HepG2 (cell line): ENCODE measurements around the gene KDM3B. TPM values are rescaled to one million over a fixed set of nuclear protein-coding genes. Genes with fewer than 3 reads are reported as not detected.

Source experiments
- ATAD3A ChIP-seq: sonication (generic); formaldehyde crosslinking; IDR thresholded peaks from 2 replicates; pipeline ENCODE4 v1.4.0; 2020; ENCODE audit warnings: missing genetic modification reagents
- JDP2 ChIP-seq: sonication (generic); formaldehyde crosslinking; IDR thresholded peaks from 2 replicates; pipeline ENCODE4 v1.8.1; 2022; ENCODE audit warnings: missing genetic modification reagents, borderline replicate concordance
- POLR2A ChIP-seq, 2 experiments: IDR thresholded peaks; 2 replicates each; pipeline ENCODE4 v1.6.1; 2011; ENCODE audit warnings: low read depth in 2 of 2, low read length in 2 of 2, mild to moderate bottlenecking in 1 of 2, moderate library complexity in 1 of 2; ENCODE audit not compliant: insufficient read depth in 1 of 2
- RFX5 ChIP-seq: IDR thresholded peaks from 2 replicates; pipeline ENCODE4 v1.6.1; 2011; ENCODE audit warnings: low read depth, low read length, improper control_type of control experiment
- SIX1 ChIP-seq: sonication (generic); formaldehyde crosslinking; IDR thresholded peaks from 2 replicates; pipeline ENCODE4 v1.4.0; 2020; ENCODE audit warnings: missing genetic modification reagents, borderline replicate concordance
- SOX5 ChIP-seq: IDR thresholded peaks from 2 replicates; pipeline ENCODE4 v1.6.1; 2016; ENCODE audit warnings: borderline replicate concordance
- XBP1 ChIP-seq: sonication (generic); formaldehyde crosslinking; IDR thresholded peaks from 2 replicates; pipeline ENCODE4 v1.5.0; 2020; ENCODE audit warnings: missing genetic modification reagents
- ZNF121 ChIP-seq: sonication (generic); formaldehyde crosslinking; IDR thresholded peaks from 2 replicates; pipeline ENCODE4 v1.5.0; 2020; ENCODE audit warnings: mild to moderate bottlenecking, missing genetic modification reagents
- ZNF354B ChIP-seq: sonication (generic); formaldehyde crosslinking; IDR thresholded peaks from 2 replicates; pipeline ENCODE4 v1.8.0; 2022; ENCODE audit warnings: mild to moderate bottlenecking, missing genetic modification reagents
- ZNF451 ChIP-seq: sonication (generic); formaldehyde crosslinking; IDR thresholded peaks from 2 replicates; pipeline ENCODE4 v1.5.0; 2020; ENCODE audit warnings: mild to moderate bottlenecking, missing genetic modification reagents
- ZNF501 ChIP-seq: sonication (generic); formaldehyde crosslinking; IDR thresholded peaks from 2 replicates; pipeline ENCODE4 v1.5.1; 2020; ENCODE audit warnings: mild to moderate bottlenecking, moderate library complexity, missing genetic modification reagents
- ZNF616 ChIP-seq: sonication (generic); formaldehyde crosslinking; IDR thresholded peaks from 2 replicates; pipeline ENCODE4 v1.5.0; 2020; ENCODE audit warnings: low read depth, mild to moderate bottlenecking, missing genetic modification reagents
- polyA plus RNA-seq, 8 experiments: library from polyadenylated mRNA; depleted of rRNA in 3 of 8; stranded (reverse) in 7 of 8; unstranded in 1 of 8; fragments of >200 nt; fragmentation: Illumina TruSeq in 4 of 8; extraction: Trizol in 4 of 8; gene quantifications; 2 replicates each; pipeline versions ENCODE4 v1.2.1 to v1.2.3, GENCODE V29; 2011 to 2016; ENCODE audit warnings: low read depth in 4 of 8, missing spikeins in 1 of 8, mixed read lengths in 1 of 8; ENCODE audit not compliant: insufficient read depth in 1 of 8
- total RNA-seq, 5 experiments: library from RNA; depleted of rRNA; stranded (reverse); fragments of >200 nt; fragmentation: Illumina TruSeq; extraction: Trizol; gene quantifications; 2 replicates each; pipeline ENCODE4 v1.2.3, GENCODE V29; 2016; ENCODE audit warnings: low read depth in 1 of 5
- TF ChIP-seq, protein P1 (sequence below): sonication (generic); formaldehyde crosslinking; IDR thresholded peaks from 2 replicates; pipeline ENCODE4 v1.4.0; 2020; ENCODE audit warnings: mild to moderate bottlenecking, missing genetic modification reagents
- TF ChIP-seq, protein P2 (sequence below): sonication (generic); formaldehyde crosslinking; IDR thresholded peaks from 2 replicates; pipeline ENCODE4 v1.4.0; 2020; ENCODE audit warnings: mild to moderate bottlenecking, missing genetic modification reagents
- TF ChIP-seq, protein P3 (sequence below): sonication (generic); formaldehyde crosslinking; conservative IDR thresholded peaks from 2 replicates; pipeline ENCODE4 v1.4.0; 2020; ENCODE audit warnings: missing genetic modification reagents
- TF ChIP-seq, protein P4 (sequence below): sonication (generic); formaldehyde crosslinking; IDR thresholded peaks from 2 replicates; pipeline ENCODE4 v1.4.0; 2020; ENCODE audit warnings: missing genetic modification reagents
- TF ChIP-seq, protein P5 (sequence below): sonication (generic); formaldehyde crosslinking; IDR thresholded peaks from 2 replicates; pipeline ENCODE4 v1.8.0; 2022; ENCODE audit warnings: low read depth, missing genetic modification reagents
- TF ChIP-seq, protein P6 (sequence below): sonication (generic); formaldehyde crosslinking; conservative IDR thresholded peaks from 2 replicates; pipeline ENCODE4 v1.4.0; 2020; ENCODE audit warnings: mild to moderate bottlenecking, missing genetic modification reagents, moderate library complexity

The KDM3B gene
- total and polyA plus RNA-seq, 2 of the 13 experiments (the other 11 are each of a cell fraction or from before 2014, with no cell fraction given): 19.7 to 34.3 TPM

DNA sequence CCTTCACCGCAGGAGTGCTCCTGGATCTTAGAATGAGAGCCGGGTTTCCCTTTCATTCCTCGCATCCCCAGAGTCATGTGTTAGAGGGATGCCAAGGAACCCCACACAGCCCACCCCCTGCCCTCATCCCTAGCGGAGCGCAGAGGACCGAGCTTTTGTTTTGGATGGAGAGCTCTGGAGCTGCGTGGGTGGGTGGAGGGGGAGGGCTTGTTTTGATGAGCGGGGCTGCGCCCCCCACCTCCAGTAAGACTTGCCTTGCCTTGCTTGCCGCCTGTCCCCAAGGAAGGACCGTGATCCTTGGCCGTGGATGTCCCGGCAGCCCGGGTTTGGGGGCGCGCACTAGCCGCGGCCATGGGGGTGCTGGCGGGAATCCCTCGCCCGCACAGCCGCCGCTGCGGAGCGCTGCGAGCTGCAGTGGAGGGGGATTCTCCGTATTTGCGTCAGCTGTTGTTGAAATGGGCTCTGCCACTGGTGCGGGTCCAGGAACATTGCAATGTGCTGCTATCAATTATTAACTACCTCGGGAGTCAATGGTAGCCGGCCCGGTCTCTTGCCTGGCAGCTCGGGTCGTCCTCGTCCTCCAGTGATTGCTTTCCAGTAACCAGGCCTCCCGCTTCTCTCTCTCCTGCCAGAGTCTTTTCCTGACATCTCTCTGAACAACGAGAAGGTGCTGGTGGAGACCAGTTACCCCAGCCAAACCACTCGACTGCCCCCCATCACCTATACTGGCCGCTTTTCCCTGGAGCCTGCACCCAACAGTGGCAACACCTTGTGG lies 113.8 kb downstream of the KDM3B start (continued):
- TF ChIP-seq, protein P1, sequence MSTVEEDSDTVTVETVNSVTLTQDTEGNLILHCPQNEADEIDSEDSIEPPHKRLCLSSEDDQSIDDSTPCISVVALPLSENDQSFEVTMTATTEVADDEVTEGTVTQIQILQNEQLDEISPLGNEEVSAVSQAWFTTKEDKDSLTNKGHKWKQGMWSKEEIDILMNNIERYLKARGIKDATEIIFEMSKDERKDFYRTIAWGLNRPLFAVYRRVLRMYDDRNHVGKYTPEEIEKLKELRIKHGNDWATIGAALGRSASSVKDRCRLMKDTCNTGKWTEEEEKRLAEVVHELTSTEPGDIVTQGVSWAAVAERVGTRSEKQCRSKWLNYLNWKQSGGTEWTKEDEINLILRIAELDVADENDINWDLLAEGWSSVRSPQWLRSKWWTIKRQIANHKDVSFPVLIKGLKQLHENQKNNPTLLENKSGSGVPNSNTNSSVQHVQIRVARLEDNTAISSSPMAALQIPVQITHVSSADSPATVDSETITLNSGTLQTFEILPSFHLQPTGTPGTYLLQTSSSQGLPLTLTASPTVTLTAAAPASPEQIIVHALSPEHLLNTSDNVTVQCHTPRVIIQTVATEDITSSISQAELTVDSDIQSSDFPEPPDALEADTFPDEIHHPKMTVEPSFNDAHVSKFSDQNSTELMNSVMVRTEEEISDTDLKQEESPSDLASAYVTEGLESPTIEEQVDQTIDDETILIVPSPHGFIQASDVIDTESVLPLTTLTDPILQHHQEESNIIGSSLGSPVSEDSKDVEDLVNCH (CRISPR knock-in tag): no peak
- TF ChIP-seq ZNF501 (CRISPR knock-in tag) (no peak), ZNF451 (CRISPR knock-in tag) (no peak), SIX1 (CRISPR knock-in tag) (no peak), ZNF616 (no peak), RFX5 (no peak), POLR2A (IDR thresholded peaks at IDR 0.05; ENCODE audit: insufficient read depth in 1 of 2, low read depth in 2 of 2, low read length in 2 of 2) (peak in 1 of 2 experiments; percentile 48; a peak in 2 of 4 replicates), XBP1 (CRISPR knock-in tag) (no peak), ZNF354B (CRISPR knock-in tag) (no peak), ZNF121 (CRISPR knock-in tag) (no peak), JDP2 (CRISPR knock-in tag) (no peak), ATAD3A (no peak), SOX5 (no peak)
- TF ChIP-seq, protein P2, sequence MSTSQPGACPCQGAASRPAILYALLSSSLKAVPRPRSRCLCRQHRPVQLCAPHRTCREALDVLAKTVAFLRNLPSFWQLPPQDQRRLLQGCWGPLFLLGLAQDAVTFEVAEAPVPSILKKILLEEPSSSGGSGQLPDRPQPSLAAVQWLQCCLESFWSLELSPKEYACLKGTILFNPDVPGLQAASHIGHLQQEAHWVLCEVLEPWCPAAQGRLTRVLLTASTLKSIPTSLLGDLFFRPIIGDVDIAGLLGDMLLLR (CRISPR knock-in tag): peak; percentile 23; the same call in 1 of the 2 replicates
- TF ChIP-seq, protein P3, sequence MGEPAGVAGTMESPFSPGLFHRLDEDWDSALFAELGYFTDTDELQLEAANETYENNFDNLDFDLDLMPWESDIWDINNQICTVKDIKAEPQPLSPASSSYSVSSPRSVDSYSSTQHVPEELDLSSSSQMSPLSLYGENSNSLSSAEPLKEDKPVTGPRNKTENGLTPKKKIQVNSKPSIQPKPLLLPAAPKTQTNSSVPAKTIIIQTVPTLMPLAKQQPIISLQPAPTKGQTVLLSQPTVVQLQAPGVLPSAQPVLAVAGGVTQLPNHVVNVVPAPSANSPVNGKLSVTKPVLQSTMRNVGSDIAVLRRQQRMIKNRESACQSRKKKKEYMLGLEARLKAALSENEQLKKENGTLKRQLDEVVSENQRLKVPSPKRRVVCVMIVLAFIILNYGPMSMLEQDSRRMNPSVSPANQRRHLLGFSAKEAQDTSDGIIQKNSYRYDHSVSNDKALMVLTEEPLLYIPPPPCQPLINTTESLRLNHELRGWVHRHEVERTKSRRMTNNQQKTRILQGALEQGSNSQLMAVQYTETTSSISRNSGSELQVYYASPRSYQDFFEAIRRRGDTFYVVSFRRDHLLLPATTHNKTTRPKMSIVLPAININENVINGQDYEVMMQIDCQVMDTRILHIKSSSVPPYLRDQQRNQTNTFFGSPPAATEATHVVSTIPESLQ (CRISPR knock-in tag): no peak
- TF ChIP-seq, protein P4, sequence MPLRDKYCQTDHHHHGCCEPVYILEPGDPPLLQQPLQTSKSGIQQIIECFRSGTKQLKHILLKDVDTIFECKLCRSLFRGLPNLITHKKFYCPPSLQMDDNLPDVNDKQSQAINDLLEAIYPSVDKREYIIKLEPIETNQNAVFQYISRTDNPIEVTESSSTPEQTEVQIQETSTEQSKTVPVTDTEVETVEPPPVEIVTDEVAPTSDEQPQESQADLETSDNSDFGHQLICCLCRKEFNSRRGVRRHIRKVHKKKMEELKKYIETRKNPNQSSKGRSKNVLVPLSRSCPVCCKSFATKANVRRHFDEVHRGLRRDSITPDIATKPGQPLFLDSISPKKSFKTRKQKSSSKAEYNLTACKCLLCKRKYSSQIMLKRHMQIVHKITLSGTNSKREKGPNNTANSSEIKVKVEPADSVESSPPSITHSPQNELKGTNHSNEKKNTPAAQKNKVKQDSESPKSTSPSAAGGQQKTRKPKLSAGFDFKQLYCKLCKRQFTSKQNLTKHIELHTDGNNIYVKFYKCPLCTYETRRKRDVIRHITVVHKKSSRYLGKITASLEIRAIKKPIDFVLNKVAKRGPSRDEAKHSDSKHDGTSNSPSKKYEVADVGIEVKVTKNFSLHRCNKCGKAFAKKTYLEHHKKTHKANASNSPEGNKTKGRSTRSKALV (CRISPR knock-in tag): no peak
- TF ChIP-seq, protein P5, sequence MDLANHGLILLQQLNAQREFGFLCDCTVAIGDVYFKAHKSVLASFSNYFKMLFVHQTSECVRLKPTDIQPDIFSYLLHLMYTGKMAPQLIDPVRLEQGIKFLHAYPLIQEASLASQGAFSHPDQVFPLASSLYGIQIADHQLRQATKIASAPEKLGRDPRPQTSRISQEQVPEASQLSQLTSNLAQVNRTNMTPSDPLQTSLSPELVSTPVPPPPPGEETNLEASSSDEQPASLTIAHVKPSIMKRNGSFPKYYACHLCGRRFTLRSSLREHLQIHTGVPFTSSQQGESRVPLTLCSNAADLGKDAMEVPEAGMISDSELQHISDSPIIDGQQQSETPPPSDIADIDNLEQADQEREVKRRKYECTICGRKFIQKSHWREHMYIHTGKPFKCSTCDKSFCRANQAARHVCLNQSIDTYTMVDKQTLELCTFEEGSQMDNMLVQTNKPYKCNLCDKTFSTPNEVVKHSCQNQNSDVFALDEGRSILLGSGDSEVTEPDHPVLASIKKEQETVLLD: no peak
- TF ChIP-seq, protein P6, sequence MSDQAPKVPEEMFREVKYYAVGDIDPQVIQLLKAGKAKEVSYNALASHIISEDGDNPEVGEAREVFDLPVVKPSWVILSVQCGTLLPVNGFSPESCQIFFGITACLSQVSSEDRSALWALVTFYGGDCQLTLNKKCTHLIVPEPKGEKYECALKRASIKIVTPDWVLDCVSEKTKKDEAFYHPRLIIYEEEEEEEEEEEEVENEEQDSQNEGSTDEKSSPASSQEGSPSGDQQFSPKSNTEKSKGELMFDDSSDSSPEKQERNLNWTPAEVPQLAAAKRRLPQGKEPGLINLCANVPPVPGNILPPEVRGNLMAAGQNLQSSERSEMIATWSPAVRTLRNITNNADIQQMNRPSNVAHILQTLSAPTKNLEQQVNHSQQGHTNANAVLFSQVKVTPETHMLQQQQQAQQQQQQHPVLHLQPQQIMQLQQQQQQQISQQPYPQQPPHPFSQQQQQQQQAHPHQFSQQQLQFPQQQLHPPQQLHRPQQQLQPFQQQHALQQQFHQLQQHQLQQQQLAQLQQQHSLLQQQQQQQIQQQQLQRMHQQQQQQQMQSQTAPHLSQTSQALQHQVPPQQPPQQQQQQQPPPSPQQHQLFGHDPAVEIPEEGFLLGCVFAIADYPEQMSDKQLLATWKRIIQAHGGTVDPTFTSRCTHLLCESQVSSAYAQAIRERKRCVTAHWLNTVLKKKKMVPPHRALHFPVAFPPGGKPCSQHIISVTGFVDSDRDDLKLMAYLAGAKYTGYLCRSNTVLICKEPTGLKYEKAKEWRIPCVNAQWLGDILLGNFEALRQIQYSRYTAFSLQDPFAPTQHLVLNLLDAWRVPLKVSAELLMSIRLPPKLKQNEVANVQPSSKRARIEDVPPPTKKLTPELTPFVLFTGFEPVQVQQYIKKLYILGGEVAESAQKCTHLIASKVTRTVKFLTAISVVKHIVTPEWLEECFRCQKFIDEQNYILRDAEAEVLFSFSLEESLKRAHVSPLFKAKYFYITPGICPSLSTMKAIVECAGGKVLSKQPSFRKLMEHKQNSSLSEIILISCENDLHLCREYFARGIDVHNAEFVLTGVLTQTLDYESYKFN (CRISPR knock-in tag): peak; percentile 35
